Amniotic stem cell (primary cell): ENCODE measurements around the gene CCDC83.
"Not testable (repeated sequence)": the region's sequence is repeated elsewhere in the genome, so short reads cannot be mapped to it uniquely, and the experiment has no call there.

ENCODE experiments used
- DNase-seq: peaks from one replicate; lab custom pipeline; 2025; lab: John Stamatoyannopoulos, UW

Gene CCDC83

GRCh38 chr11:85889108-85889507 is 33.9 kb downstream of the CCDC83 start:
- no peak for DNase-seq

- DNase-seq: no peak
Measured at GRCh38 chr11:85889676-85890579, 34.7 kb downstream of the CCDC83 start.

GRCh38 chr11:85893395-85893794 is 38.2 kb downstream of the CCDC83 start:
- DNase-seq: no peak

- no peak for DNase-seq
Measured at GRCh38 chr11:85896876-85897275, 41.7 kb downstream of the CCDC83 start.

- DNase-seq: no peak
Measured at GRCh38 chr11:85898456-85898855, 43.3 kb downstream of the CCDC83 start.

- DNase-seq: no peak
Measured at GRCh38 chr11:85902353-85902752, 47.2 kb downstream of the CCDC83 start.

GRCh38 chr11:85903406-85903805 is 48.2 kb downstream of the CCDC83 start:
- DNase-seq: no peak

DNA sequence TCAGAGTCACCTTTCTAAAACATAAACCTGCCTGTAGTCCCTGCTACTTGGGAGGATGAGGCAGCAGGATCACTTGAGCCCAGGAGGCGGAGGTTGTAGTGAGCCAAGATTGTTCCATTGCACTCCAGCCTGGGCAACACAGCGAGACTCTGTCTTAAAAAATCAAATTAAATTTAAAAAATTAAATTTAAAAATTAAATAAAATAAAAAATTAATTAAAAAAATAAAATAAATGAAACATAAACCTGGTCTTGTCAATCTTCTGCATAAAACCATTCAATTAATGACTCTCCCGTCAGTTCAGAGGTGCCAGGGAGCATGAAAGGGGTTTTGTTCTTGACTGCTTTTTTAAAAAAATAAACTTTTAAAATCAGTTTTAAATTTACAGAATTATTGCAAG is 48.6 kb downstream of the CCDC83 start:
- DNase-seq: no peak

DNA sequence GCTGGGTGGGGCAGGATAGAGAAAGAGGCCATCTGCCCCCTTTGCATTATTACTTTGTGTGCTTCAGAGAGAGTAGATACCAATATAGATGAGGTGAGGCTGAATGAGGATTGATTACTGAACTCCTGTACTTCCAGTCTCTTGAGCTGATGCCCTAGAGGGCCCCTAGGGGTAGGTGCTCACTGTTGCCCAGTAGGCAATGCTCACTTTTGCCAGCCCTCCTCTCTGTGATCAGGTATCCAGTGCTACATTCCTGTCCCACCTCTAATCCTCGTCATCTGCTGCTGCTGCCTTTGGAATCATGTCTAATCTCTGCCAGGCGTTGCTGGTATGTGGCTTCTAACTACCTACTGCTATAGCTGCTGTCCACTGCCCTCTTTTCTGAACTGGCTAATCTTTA is 57.2 kb downstream of the CCDC83 start:
- no peak for DNase-seq

DNA sequence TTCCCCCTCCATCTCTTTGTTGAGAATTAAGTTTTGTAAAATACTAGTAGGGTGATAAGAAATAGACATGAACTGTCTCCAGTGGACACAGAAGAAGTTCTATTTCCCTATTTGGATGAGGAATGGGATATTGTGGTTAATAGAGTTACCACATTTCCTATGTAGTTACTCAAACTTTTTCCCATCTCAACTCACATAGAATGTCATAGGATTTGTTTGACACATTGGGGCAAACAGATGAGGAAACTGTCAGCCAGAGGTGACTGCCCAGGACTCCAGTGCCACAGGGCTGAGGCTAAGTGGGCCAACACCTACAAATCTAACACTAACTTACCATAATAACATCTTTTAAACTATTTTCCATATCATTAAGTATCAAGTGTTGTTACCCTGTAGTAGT is 58.3 kb downstream of the CCDC83 start:
- no peak for DNase-seq

- DNase-seq: no peak
Measured at GRCh38 chr11:85914425-85914824, 59.2 kb downstream of the CCDC83 start.

GRCh38 chr11:85918910-85919794 is 64.0 kb downstream of the CCDC83 start:
- DNase-seq: no peak

DNA sequence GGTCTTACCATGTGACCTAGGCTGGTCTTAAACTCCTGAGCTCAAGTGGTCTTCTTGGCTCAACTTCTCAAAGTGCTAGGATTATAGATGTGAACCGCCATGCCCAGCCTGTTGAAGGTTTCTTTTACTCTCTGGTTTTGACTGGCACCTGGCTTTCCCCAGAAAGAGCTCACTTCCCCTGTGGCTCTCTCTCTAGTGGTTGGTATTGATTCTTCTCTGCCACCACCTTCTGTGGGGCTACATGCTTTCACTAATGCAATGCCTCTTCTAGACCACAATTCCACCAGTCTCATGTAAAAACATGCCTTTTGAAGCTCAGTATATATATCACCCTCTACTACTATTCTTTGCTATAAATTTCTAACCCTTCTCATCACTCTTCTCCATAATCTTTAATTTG is 67.2 kb downstream of the CCDC83 start:
- DNase-seq: no peak

- no peak for DNase-seq
Measured at GRCh38 chr11:85923455-85923854, 68.3 kb downstream of the CCDC83 start.

DNA sequence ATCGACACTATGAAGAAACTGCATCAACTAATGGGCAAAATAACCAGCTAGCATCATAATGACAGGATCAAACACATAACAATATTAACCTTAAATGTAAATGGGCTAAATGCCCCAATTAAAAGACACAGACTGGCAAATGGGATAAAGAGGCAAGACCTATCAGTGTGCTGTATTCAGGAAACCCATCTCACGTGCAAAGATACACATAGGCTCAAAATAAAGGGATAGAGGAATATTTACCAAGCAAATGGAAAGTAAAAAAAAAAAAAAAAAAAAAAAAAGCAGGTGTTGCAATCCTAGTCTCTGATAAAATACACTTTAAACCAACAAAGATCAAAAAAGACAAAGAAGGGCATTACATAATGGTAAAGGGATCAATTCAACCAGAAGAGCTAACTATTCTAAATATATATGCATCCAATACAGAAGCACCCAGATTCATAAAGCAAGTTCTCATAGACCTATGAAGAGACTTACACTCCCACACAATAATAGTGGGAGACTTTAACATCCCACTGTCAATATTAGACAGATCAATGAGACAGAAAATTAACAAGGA is 71.6 kb downstream of the CCDC83 start:
- DNase-seq: not testable (repeated sequence)

DNA sequence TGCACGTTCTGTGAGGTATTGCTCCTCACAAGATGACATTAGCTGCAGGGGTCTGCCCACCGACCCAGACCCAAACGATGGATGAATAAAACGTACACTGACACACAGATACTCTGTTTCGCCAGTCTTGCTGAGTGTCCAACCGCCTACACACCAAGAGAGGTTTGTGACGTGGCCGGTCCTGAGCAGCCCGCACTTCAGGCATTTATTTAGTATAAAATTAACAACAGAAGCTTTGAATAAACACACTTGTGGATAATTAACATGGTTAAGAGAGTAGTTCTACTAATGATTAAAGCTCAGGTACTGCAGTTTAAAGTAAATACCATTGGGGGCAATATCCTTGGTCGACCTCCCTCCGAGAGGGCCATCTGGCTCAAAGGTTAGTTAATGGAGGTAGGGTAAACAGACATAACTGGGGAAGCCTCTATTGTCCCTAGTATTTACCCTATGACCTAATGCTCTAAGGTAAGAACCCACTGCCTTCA is 75.7 kb downstream of the CCDC83 start:
- no peak for DNase-seq

GRCh38 chr11:85934596-85935169 is 79.5 kb downstream of the CCDC83 start:
- DNase-seq: no peak

DNA sequence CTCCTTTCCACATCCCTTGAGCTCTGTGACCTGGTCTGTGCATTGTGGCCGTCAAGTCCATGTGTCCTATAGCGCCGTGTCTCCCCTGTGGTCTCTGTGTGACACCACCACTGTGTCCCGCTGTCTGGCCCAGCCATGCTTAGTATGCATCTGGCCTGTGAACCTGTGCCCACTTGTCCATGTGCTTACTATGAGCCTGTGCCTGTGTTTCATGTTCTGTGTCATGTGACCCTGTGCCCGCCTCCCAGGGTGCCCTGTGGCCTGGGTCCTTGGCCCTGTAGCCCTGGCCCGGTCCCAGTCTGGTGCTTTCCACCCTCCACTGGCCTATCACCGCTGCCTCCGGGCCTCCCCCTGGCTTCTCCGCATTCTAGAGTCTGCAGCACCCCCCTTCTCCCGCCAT is 80.6 kb downstream of the CCDC83 start:
- no peak for DNase-seq

- DNase-seq: no peak
Measured at GRCh38 chr11:85937835-85938234, 82.7 kb downstream of the CCDC83 start.

- DNase-seq: no peak
Measured at GRCh38 chr11:85939099-85940015, 84.2 kb downstream of the CCDC83 start.

DNA sequence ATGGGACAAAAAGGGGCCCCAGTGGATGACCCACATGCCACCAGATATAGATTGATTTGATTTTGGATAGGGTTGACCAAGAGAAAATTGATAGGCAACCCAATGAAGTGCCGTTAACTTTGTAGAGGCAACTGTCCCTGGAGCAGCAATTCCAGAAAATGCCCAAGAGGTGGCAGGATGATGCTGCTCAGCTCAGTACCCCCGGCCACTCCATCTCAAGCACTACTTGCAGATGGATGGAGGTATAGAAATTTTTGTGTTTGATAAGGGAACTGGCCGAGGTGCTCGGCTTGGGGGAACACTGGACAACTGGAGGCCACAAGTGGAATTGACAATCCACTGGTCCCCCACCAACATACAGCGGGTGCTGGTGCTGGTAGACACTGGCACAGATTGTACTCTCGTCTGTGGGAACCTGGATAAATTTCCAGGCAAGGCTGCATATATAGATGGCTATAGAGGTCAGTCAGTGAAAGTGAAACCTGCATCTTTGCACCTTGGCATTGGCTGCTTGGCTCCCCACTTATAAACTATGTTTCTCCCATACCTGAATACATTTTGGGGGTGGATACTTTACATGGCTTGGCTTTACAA is 86.3 kb downstream of the CCDC83 start:
- peak; percentile 29 for DNase-seq
